ENCODE measurements around the gene PGLYRP2. TPM values are rescaled to one million over a fixed set of nuclear protein-coding genes. Genes with fewer than 3 reads are reported as not detected.
"Not testable (repeated sequence)": the region's sequence is repeated elsewhere in the genome, so short reads cannot be mapped to it uniquely, and the experiment has no call there.

Gene PGLYRP2, protein sequence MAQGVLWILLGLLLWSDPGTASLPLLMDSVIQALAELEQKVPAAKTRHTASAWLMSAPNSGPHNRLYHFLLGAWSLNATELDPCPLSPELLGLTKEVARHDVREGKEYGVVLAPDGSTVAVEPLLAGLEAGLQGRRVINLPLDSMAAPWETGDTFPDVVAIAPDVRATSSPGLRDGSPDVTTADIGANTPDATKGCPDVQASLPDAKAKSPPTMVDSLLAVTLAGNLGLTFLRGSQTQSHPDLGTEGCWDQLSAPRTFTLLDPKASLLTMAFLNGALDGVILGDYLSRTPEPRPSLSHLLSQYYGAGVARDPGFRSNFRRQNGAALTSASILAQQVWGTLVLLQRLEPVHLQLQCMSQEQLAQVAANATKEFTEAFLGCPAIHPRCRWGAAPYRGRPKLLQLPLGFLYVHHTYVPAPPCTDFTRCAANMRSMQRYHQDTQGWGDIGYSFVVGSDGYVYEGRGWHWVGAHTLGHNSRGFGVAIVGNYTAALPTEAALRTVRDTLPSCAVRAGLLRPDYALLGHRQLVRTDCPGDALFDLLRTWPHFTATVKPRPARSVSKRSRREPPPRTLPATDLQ
- total RNA-seq, result not detected

DNA sequence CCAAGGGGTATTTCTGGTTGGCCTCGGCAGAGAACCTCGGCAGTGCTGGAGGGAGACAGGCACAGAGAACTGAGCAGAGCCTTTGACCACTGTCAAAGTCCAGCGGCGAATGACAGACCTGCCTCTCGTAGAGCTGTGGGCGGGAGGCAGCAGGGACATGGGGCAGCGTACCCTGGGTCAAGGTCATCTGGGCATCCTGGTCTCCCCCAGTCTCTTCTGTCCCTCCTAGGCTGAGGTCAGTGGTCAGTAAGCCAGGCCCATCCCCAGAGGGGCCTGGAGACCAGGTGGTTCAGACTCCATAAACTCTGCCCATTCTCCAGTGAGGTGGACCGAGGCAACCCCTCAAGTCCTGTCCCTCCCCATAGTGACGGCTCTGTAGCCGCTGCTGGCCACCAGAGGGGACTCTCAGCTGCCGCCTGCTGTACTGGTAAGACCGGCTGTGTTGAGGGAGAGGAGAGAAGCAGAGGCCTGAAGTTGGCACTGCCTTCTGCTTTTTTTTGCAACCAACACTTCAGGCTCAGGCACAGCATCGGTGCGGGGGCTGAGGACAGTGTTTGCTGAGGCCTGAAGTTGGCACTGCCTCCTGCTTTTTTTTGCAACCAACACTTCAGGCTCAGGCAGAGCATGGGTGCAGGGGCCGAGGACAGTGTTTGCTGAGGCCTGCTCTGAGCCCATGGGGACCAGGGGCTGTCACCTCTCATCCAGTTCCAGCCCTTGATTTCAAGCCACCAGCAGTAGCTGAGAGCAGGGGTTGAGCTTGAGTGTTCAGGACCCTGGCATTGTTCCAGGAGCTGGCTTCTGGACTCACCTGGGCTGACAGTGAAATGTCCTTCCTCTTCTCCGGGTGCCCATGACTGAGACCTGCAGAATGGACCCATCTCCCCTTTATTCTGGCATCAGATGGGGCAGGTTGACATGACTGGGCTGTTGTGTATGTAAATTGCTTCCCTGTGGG, at the start of gene PGLYRP2:
Gene PGLYRP2 (minus strand): TSS at position 111 of the 955 bp plus-strand sequence. CDS start 130 bp downstream, outside the sequence.
- DNase-seq, result no peak

DNA sequence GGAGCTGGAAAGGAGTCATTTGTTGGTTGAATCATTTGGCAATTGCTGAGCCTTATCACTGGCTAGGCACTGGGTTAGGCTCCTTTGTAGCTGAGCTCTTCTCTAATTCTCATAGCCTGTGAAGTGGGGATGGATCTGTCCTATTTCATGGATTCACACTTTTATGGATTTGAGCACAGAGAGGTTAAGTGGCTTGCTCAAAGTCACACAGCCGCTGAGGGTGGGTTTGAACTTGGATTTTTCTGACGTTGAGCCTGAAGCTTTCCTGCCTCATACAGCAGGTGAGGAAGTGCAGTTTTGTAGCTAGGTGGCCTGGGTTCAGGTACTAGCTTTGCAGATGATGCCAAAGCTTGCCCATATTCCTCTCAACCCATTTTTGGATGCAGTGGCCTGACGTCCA, 48.4 kb upstream of the PGLYRP2 start:
- no peak for DNase-seq

DNA sequence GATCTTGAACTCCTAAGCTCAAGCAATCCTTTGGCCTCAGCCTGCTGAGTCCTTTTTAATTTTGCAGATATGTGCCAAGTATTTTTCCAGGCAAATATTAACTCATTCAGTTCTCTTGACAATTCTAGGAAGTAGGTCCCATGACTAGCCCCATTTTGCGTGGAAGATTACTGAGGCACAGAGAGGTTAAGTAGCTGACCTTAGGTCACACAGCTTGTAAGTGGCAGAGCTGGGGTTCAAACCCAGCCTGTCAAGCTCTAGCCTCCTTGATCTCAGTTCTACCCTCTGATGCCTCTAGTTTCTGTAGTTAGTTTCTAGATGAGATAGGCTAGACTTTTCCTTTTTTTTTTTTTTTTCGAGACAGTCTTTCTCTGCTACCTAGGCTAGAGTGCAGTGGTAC, 47.1 kb upstream of the PGLYRP2 start:
- DNase-seq, result no peak

DNA sequence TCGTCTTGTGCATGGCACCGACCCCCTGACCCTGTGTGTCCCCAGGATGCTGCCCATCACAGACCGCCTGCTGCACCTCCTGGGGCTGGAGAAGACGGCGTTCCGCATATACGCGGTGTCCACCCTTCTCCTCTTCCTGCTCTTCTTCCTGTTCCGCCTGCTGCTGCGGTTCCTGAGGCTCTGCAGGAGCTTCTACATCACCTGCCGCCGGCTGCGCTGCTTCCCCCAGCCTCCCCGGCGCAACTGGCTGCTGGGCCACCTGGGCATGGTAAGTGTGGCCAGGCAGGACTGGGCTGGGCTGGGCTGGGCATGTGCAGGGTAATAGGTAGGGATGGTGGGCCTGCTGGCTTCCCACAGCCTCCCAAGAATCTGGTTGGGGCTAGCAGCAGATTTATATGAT, 46.0 kb upstream of the PGLYRP2 start:
- no peak for DNase-seq

DNA sequence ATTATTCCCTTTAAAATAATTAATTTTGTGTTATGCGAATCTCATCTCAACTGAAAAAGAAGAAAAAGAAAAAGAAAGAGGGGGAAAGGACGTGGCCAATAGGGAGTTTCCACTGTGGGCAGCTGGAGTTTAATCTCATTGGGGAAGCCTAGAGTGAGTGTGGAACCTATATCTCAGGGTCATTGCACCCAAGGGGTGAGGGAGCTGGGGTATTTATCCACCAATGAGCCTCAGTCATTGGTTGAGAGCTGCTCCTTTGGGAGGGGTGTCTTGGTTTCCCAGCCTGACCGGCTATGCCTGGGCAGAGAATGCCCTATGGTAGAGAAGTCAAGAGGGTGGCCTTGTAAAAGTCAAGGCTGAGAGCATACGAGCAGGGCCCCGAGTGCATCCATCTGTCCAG, 45.5 kb upstream of the PGLYRP2 start:
- no peak for DNase-seq

DNA sequence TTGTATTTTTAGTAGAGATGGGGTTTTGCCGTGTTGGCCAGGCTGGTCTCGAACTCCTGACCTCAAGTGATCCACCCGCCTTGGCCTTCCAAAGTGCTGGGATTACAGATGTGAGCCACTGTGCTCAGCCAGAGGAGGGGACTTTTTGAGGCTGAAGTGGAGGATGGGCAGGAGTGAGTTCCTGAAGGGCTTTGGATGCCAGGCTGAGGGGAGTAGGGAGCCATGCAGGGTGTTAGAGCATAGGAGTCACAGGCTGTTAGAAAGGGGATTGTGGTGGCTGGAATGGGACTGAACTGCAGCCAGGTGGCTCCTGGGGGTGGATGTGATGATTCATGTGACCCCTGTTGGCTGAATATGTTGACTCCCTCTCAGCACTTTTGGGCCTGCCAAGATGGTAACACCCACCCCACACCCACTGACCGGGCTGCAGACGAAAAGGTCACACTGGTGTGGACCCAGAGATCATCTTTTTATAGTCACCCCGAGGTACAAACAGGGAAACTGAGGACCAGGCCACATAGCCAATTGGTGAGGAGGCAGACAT, 40.2 kb upstream of the PGLYRP2 start:
- no peak for DNase-seq

DNA sequence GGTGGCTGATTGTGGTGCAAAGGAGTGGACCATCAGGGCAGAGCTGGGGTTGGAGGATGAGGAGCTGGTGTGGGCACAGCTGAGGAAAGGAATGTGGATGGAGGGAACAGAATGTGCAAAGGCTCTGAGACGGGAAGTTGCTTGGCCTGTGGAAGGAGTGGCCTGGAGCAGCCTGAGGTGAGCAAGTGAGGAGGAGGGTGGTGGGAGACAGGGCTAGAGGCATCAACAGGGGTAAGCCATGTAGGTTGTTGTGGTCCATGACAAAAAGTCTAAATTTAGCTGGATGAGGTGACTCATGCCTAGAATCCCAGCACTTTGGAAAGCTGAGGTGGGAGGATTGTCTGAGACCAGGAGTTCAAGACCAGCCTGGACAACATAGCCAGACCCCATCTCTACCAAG, 38.5 kb upstream of the PGLYRP2 start:
- no peak for DNase-seq

DNA sequence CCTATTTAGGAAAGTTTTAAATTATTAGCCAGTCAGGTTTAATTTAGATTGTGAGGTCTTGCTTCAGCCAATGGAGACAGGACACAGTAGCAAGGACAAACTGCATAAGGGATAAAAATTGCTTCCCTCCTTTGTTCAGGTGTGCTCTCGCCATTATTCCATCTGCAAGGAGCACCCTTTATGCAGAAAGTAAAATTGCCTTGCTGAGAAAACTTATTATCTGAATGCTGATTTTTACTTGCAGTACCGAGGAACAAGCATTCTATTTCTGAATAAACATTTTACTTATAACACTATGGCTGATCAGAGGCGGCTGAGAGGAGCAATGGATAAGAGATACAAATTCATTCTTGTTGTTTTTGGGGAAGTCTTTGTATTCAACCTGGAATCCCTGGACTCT, 37.1 kb upstream of the PGLYRP2 start:
- DNase-seq, result no peak

DNA sequence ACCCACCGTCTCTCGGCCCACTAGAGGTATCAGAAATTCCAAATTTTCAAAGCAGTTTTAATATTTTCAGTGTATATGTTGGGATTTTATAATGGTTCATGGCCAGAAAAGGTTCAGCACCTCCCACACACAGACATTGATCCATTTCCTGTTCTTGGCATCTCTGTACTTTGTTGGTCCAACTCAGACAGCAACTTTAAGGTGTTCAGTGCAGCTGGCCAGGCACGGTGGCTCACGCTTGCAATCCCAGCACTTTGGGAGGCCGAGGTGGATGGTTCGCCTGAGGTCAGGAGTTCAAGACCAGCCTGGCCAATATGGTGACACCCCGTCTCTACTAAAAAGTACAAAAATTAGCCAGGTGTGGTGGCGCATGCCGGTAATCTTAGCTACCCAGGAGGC, 35.9 kb upstream of the PGLYRP2 start:
- not testable (repeated sequence) for DNase-seq

DNA sequence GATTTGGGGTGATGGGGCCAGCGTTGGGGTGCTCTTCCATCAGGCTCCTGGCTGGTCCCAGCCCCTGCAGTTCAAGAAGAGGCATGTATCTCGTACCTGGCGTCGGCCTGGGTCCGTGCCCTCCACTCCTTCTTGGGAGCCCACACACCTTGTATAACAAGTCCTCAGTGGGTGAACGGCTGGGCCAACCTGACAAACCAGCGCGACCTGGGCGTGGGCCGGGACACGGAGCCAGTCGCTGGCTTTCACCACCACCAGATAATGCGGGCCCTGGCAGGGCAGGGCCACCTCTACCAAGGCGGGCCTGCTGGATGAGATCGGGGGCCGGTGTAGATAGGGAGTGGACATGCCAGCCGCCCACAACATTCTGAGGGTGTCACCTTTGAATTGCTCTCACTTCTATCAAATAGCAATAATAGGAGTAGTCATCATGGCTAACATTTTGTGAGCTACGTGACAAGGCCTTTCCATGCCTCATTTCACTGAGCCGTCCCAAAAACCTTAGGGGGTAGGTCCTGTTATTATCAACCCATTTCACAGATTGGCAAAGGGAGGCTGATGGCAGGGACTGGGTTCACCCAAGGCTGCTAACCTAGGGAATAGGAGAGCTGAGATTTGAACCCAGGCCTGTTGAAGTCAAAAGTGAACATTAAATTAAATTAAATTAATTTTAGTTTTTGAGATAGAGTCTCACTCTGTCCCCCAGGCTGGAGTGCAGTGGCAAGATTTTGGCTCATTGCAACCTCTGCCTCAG, 32.5 kb upstream of the PGLYRP2 start:
- no peak for DNase-seq

DNA sequence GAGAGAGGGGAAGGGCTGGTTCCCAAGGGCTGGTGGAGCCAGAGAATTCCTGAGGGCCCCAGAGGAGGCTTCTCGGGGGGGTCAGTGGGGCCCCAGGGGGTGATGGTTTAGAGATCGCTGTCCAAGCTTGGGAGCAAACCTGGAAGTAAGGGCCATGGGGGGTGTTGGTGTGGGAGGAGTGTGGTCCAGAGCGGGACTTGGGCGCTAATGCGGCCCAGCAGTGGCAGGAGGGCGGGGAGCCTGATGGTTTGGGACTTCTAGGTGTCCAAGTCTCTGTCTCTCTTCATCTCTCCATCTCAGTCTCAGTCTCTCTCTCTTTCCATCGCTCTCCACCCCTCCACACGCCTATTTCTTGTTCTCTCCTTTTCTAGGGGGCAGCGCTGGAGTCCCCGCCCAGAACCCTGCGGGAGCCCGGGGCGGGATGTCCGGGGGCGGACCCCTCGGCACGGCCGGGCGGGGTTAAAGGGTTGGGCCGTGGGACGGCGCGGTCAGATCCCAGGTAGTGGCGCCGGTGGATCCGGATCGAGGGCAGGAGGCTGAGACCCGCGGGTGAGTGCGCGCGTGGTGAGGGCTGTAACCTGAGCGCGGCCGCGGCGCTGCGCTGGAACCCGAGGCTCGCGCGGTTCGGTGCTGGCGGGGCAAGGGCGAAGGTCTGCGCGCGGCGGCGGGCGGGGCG, 28.9 kb upstream of the PGLYRP2 start, which contains the start of gene CYP4F22:
Gene CYP4F22 (plus strand): TSS at position 491 of the 676 bp plus-strand sequence. CDS start 16,812 bp downstream, outside the sequence.
- no peak for DNase-seq

DNA sequence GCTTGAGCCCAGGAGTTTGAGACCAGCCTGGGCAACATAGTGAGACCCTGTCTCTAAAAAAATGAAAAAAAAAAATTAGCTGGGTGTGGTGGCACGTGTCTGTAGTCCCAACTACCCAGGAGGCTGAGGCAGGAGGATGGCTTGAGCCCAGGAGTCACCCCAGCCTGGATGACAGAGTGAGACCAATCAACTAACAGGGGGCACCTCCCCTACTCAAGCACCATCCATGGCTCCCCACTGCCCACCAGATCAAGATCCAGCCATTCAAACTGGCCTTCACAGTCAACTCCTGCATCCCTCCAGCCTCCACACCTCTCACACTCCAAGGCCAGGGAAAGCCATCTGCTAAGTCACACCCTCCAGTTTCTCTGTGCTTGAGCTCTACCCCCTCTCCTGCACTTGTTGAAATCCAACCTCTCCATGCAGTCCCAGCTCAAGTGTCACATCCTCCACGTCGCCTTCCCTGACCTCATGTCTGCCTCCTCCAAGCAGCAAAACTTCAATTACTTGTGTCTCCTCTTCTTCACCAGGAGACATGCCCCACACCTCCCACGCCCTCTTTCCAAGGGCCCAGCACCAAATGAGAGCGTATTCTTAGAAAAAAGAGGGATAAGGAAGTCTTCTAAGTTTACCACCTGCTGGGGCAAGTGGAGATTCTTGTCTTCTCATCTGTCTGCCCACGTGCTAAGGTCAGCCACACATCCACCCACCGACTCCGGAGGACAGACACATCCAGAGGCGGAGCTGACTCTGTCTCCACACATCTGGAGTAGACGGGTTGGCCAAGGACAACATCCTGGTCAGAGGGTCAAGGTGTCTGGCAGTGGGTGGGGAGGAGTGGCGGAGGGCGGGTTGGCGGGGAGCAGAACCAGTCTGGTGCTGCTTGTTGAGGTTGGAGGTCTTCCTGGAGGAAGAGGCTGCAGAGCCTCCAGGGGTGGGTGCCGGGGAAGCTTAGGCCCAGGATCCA, 28.1 kb upstream of the PGLYRP2 start:
- no peak for DNase-seq

DNA sequence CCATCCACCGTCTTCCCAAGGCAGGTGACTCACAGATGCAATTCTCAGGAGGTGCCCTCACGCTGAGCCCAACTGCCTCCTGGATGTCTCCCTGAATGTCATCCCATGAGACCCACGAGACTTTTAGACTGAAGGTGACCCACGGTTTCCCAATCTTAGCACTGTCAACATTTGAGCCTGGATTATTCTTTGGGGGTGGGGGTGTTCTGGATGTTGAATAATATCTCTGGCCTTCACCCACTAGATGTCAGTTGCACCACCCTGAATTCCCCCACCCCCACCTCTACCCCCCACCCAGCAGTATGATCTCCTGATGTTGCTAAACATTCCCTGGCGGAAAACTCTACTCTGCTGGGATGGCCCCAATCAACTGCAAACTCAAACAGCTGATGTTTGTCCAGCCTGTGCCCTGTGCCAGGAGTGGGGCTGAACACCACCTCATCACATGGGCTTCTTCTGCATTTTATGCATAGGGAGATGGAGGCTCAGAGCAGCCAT, 26.8 kb upstream of the PGLYRP2 start:
- no peak for DNase-seq

DNA sequence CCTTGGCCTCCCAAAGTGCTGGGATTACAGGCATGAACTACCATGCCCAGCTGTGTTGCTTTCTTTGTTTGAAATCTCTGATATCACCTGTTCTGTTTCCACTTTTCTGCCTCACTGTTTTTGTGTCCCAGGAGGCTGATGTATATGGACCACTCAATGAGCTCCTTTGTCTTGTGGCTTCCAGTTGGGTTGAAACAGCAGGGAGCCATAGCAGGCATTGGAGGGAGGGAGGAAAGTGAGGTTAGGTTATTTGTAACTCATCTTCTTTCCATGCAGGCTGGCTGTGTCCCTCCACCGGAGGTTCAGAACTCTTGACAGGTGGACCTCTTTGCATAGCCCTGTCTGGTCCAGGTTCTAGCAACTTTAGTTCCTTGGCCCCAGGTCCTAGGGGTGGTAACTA, 23.0 kb upstream of the PGLYRP2 start:
- no peak for DNase-seq

DNA sequence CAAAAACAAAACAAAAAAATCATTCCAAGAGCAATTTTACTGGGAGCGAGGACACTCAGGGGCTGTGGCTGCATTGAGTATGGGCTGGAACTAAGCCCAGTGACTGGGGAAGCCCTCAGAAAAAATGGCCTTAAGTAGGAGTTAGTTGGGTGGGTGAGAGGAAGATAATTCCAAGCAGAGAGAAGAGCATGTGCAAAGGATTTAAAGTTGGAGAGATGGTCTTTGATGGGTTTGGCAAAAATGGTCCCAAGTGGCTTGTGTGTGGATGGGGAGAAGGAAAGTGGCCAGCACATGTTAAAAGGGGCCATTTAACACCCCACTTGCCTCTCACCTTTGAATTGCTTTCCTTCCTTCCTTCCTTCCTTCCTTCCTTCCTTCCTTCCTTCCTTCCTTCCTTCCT, 22.3 kb upstream of the PGLYRP2 start:
- no peak for DNase-seq

DNA sequence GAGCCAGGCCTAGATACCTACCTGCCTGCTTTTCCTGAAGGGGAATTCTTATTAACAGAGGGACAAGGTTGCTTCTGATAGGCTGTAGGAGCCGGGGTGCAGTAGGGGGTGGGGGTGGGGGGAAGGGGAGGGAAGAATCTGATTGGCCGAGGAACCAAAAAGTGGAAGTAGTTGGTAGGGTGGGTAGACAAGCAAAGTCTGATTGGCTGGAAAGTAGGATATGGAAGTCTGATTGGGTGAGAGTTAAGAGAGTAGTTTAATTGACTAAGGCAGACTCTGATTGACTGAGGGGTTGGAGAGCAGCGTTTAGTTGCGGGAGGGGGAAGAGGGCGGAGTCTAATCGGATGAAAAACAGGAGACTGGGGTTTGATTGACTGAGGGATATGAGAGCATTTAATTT, 19.6 kb upstream of the PGLYRP2 start:
- no peak for DNase-seq

DNA sequence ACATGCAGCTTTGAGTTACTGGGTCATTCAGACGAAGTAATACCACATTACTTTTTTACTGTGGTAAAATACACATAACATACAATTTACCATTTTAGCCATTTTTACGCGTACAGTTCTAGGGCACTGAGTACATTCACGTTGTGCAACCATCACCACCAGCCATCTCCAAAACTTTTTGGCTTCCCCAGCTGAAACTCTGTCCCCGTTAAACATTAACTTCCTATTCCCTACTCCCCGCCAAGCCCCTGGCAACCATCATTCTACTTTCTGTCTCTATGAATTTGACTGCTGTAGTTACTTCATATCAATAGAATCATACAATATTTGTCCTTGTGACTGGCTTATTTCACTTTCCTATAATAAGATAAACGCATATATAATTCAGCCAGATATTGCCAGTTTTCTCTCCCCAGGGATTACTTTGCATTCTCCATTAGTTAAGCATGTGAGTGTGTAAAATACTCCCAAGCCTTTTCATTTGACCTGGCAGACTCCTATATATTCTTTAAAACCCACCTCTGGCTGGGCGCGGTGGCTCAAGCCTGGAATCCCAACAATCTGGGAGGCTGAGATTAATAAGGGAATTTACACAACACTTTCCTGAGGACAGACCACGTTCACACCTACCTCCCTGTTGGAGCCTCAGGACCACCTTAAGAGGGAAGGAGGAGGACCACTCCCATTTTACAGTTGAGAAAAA, 19.0 kb upstream of the PGLYRP2 start:
- no peak for DNase-seq

DNA sequence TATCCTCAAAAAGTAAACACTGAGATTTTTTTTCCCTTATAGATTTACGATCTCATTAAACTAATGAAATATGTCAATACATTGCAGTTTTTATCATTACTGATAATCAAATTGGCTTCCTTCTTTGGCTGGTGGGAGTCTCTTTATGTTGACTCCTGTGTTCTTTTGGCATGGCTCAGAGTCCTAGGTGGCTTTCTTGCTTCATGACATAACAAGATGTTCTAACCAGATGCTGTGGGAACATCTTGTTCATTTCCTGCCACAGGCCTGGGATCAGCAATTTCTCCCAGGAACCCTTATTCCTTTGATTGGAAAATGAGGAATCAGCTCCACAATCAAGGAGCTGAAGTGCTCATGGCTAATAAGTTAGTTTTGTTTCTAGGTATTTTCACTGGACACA, 15.8 kb upstream of the PGLYRP2 start:
- DNase-seq, result no peak

DNA sequence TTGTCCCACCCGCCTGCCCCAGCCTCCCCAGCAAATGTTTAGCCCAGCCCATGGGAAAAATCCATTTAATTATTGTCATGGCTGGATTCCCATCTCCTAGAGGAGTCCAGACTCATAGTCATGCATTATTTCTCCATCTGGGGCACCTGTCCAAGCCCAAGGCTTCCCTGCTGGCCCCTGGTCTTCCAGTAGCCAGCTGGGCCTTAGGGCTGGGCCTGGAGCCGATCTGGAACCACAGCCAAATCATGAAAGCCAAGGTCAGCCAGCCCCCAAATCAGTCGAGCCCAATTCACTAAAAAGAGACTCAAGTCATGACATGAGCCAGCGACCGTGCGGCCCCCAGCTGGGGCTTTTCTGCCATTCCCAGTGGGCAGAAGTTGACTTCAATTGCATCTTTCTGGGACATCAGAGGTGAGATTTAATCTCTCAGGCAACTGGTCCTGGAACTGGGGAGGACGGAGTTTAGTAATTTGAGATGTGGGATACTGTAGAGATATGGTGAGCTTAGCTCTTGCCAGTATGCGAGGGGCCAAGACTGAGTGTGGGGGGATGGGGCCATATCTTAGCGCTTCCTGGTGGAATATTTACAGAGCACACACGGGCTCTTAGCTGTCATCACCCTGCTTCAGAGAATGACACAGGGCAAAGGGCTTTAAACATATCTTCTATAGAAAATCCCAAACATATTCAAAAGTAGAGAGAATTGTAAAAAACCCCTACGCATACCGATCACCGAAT, 9.4 kb upstream of the PGLYRP2 start:
- no peak for DNase-seq
